Upper lobe of left lung (tissue), 6 donors: Measurements from ENCODE around the gene IQCN. TPM values are rescaled to one million over a fixed set of nuclear protein-coding genes. Genes with fewer than 3 reads are reported as not detected.

Experiments used
- ATAC-seq, 2 donors: fragments of 200-7000 bp; cut with Tn5 transposase; one replicate each; pipeline ENCODE4 v1.9.1; 2022; ENCODE audit warnings: mild to moderate bottlenecking in 2 of 2, moderate library complexity in 2 of 2; ENCODE audit not compliant: low FRiP score in 2 of 2
- DNase-seq, 2 donors: peaks; one replicate each; pipeline ENCODE4 v3.0.0-alpha.2; 2019 to 2020
- H3K27ac ChIP-seq, 4 donors: fragments of 200-600 bp; sonication (generic); one replicate each; pipeline ENCODE4 v1.5.1; 2016 to 2019
- H3K27me3 ChIP-seq, 4 donors: fragments of 200-600 bp; sonication (generic); one replicate each; pipeline ENCODE4 v1.5.1; 2017 to 2019
- H3K36me3 ChIP-seq, 4 donors: fragments of 200-600 bp; sonication (generic); one replicate each; pipeline ENCODE4 v1.5.1; 2016 to 2019
- H3K4me1 ChIP-seq, 4 donors: fragments of 200-600 bp; sonication (generic); one replicate each; pipeline ENCODE4 v1.5.1; 2018 to 2019
- H3K4me3 ChIP-seq, 4 donors: fragments of 200-600 bp; sonication (generic); one replicate each; pipeline ENCODE4 v1.5.1; 2017 to 2019; ENCODE audit warnings: mild to moderate bottlenecking in 2 of 4, moderate library complexity in 1 of 4
- H3K9me3 ChIP-seq, 4 donors: fragments of 200-600 bp; sonication (generic); one replicate each; pipeline ENCODE4 v1.5.1; 2018 to 2019
- EP300 ChIP-seq, 4 donors: sonication (generic); formaldehyde crosslinking; IDR thresholded peaks; one replicate each; pipeline ENCODE4 v1.5.1; 2017; ENCODE audit warnings: antibody characterized with exemption in 4 of 4, control low read depth in 2 of 4
- POLR2A ChIP-seq, 4 donors: fragments of 450-650 bp; IDR thresholded peaks; one replicate each; pipeline ENCODE4 v1.5.1; 2016 to 2017; ENCODE audit warnings: antibody characterized with exemption in 4 of 4, mild to moderate bottlenecking in 2 of 4
- POLR2AphosphoS5 ChIP-seq, 2 donors: sonication (generic); formaldehyde crosslinking; IDR thresholded peaks; one replicate each; pipeline ENCODE4 v1.5.1; 2017; ENCODE audit warnings: antibody characterized with exemption in 2 of 2
- WGBS, 2 donors: methylation state at CpG; one replicate each; pipeline ENCODE4 v1.1.5; 2017 to 2018; 5-methylcytosine and 5-hydroxymethylcytosine counted together
- total RNA-seq, 6 donors: library from RNA; depleted of rRNA in 4 of 6; stranded (reverse); fragments of >200 nt in 4 of 6; gene quantifications; one replicate each; pipeline versions ENCODE4 v1.1.0 to v1.2.1, GENCODE V29; 2016 to 2021
- TF ChIP-seq, protein P1 (sequence below), 6 experiments: fragments of 450-650 bp in 4 of 6; fragments of 200-600 bp in 2 of 6; sonication (generic) in 2 of 6; IDR thresholded peaks; one replicate each; pipeline ENCODE4 v1.5.1; 2016 to 2019; ENCODE audit warnings: antibody characterized with exemption in 6 of 6
- donor health status: DM: no; HTN: no; CAD: no; lungs with moderate emphysema.
- donor health status: DM: no; HTN: yes; CAD: no; lungs with severe emphysema.

IQCN gene
- total RNA-seq, 6 donors from 2014 or later, result 6.3 to 58.7 (median 11.7) TPM

DNA sequence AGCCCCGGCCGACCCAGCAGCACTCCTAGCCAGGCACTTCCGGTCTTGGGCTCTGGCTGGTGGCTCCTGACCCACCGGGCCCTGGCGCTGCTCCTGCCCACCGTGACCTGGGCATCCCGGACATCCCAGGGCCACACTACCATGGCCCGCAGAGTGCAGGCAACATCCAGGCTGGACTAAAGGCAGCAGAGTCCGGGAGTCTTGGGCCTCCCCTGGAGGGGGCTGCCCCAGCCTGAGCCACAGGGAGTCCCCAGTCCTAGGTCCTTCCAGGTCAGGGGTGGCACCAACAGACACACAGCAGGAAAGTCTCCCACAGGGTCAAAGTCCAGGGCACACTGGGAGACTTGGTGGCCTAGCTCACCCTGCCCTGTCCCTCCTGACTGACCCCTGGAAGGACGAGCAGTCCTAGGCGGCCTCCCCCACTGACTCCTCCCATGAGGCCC, 37.9 kb upstream of the IQCN start:
- no peaks in the 10 kb centered on the region for H3K9me3 ChIP-seq
- H3K36me3 ChIP-seq, result peaks cover 0 to 66% (median 43%) of the 10 kb centered on the region in 4 donors
- H3K27me3 ChIP-seq, result no peaks in the 10 kb centered on the region
- peak overlapping the region in 1 of 4 donors; percentile 4 for H3K27ac ChIP-seq
- TF ChIP-seq, protein P1, sequence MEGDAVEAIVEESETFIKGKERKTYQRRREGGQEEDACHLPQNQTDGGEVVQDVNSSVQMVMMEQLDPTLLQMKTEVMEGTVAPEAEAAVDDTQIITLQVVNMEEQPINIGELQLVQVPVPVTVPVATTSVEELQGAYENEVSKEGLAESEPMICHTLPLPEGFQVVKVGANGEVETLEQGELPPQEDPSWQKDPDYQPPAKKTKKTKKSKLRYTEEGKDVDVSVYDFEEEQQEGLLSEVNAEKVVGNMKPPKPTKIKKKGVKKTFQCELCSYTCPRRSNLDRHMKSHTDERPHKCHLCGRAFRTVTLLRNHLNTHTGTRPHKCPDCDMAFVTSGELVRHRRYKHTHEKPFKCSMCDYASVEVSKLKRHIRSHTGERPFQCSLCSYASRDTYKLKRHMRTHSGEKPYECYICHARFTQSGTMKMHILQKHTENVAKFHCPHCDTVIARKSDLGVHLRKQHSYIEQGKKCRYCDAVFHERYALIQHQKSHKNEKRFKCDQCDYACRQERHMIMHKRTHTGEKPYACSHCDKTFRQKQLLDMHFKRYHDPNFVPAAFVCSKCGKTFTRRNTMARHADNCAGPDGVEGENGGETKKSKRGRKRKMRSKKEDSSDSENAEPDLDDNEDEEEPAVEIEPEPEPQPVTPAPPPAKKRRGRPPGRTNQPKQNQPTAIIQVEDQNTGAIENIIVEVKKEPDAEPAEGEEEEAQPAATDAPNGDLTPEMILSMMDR (IDR thresholded peaks at IDR 0.05), result no peak
- no peak for TF ChIP-seq POLR2AphosphoS5 (IDR thresholded peaks at IDR 0.05)
- no peak for TF ChIP-seq POLR2A (IDR thresholded peaks at IDR 0.05)
- no peak for TF ChIP-seq EP300 (IDR thresholded peaks at IDR 0.05)
- peaks cover 0 to 12% (median 7%) of the 10 kb centered on the region in 4 donors for H3K4me1 ChIP-seq
- peak in 1 of 2 donors; percentile 69 for DNase-seq
- no peak overlapping the region for H3K4me3 ChIP-seq
- no peak for ATAC-seq
- WGBS, 2 donors, result 97 to 100% methylated on average over 1 to 10 of the region's 11 CpGs

DNA sequence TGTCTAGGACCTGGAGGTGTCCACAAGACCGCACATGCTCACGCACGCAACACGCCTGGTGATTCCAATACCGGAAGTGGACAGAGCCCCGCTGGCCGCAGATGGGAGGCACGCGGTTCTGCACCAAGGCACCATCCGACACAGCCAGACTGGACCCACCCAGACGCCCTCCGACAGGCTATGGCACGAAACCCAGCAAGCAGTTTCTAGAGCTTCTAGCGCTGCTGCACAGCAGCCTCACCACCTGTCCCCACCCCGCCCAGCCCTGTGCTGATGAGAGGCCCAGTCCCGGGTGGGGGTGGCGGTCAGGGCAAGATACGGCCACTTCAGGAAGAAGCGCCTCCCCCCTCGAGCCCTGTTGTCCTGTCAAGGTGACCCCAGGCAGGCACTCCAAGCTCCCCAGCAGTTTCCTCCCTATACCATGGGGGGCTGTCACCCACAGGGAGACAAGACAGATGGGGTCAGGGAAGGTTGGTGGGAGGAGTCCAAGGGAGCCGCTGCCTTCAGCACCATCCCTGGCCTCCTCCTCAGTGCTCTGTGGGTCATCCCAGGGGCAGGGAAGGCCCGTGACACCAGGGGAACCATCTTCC, 37.3 kb upstream of the IQCN start:
- Histone ChIP-seq H3K27me3 (no peaks in the 10 kb centered on the region), H3K4me1 (peaks cover 2 to 18% (median 8%) of the 10 kb centered on the region in 4 donors), H3K36me3 (peaks cover 0 to 66% (median 43%) of the 10 kb centered on the region in 4 donors), H3K4me3 (no peak overlapping the region), H3K9me3 (no peaks in the 10 kb centered on the region), H3K27ac (peak overlapping the region in 1 of 4 donors; percentile 4)
- ATAC-seq, result no peak
- WGBS, 2 donors, result 92 to 93% methylated on average over 4 to 19 of the region's 22 CpGs
- peak in 1 of 2 donors; percentile 66 for DNase-seq
- no peak for TF ChIP-seq POLR2A (IDR thresholded peaks at IDR 0.05)
- TF ChIP-seq, protein P1 (IDR thresholded peaks at IDR 0.05), result no peak
- TF ChIP-seq POLR2AphosphoS5 (IDR thresholded peaks at IDR 0.05), result no peak
- no peak for TF ChIP-seq EP300 (IDR thresholded peaks at IDR 0.05)

- peaks cover 0 to 66% (median 43%) of the 10 kb centered on the region in 4 donors for H3K36me3 ChIP-seq
- no peak for TF ChIP-seq EP300 (IDR thresholded peaks at IDR 0.05)
- no peak for TF ChIP-seq POLR2AphosphoS5 (IDR thresholded peaks at IDR 0.05)
- TF ChIP-seq, protein P1 (IDR thresholded peaks at IDR 0.05), result no peak
- TF ChIP-seq POLR2A (IDR thresholded peaks at IDR 0.05), result no peak
- no peaks in the 10 kb centered on the region for H3K9me3 ChIP-seq
- DNase-seq (peak in 1 of 2 donors; percentile 56), ATAC-seq (no peak)
- H3K4me1 ChIP-seq, result peaks cover 2 to 24% (median 14%) of the 10 kb centered on the region in 4 donors
- H3K27ac ChIP-seq, result peak overlapping the region in 2 of 4 donors; percentile 3 to 16
- 69 to 94% methylated on average over 3 to 9 of the region's 13 CpGs for WGBS, 2 donors
- no peak overlapping the region for H3K4me3 ChIP-seq
- no peaks in the 10 kb centered on the region for H3K27me3 ChIP-seq
These were observed 36.7 kb upstream of the IQCN start for GRCh38 chr19:18310966-18311365.

GRCh38 chr19:18310118-18310909, 36.1 kb upstream of the IQCN start:
- peaks cover 0 to 61% (median 43%) of the 10 kb centered on the region in 4 donors for H3K36me3 ChIP-seq
- TF ChIP-seq POLR2AphosphoS5 (IDR thresholded peaks at IDR 0.05), result no peak
- no peak for TF ChIP-seq POLR2A (IDR thresholded peaks at IDR 0.05)
- TF ChIP-seq, protein P1 (IDR thresholded peaks at IDR 0.05), result no peak
- TF ChIP-seq EP300 (IDR thresholded peaks at IDR 0.05), result no peak
- ATAC-seq (no peak), DNase-seq (no peak)
- peaks cover 8 to 30% (median 21%) of the 10 kb centered on the region in 4 donors for H3K4me1 ChIP-seq
- H3K4me3 ChIP-seq, result no peak overlapping the region
- 78 to 90% methylated on average over 18 to 23 of the region's 23 CpGs for WGBS, 2 donors
- H3K27me3 ChIP-seq, result no peaks in the 10 kb centered on the region
- peak overlapping the region in 2 of 4 donors; percentile 3 to 16 for H3K27ac ChIP-seq
- no peaks in the 10 kb centered on the region for H3K9me3 ChIP-seq
